ENCODE measurements around the gene SUSD3. TPM values are rescaled to one million over a fixed set of nuclear protein-coding genes. Genes with fewer than 3 reads are reported as not detected.
"Not testable (repeated sequence)": the region's sequence is repeated elsewhere in the genome, so short reads cannot be mapped to it uniquely, and the experiment has no call there.

The SUSD3 gene
- total RNA-seq, 2 donors from 2014 or later: 0.67 to 3.3 TPM

- no peaks in the 10 kb centered on the region for H3K9me3 Mint-ChIP-seq
- H3K27me3 Mint-ChIP-seq: peaks cover 0 to 2% of the 10 kb centered on the region in 2 donors
- DNase-seq (ENCODE audit: low spot score): peak; percentile 91
- peak; percentile 41 to 52 for ATAC-seq
- peak overlapping the region; percentile 45 to 82 for H3K27ac Mint-ChIP-seq
- peaks cover 38 to 40% of the 10 kb centered on the region in 2 donors for H3K4me1 Mint-ChIP-seq (ENCODE audit: low read depth in 2 of 2)
- H3K36me3 Mint-ChIP-seq: no peaks in the 10 kb centered on the region
- H3K4me3 Mint-ChIP-seq: peak overlapping the region; percentile 88
Observed at GRCh38 chr9:93098236-93098946, 39.9 kb downstream of the SUSD3 start.

GRCh38 chr9:93099551-93100275 lies 41.2 kb downstream of the SUSD3 start:
- no peaks in the 10 kb centered on the region for H3K27me3 Mint-ChIP-seq
- no peaks in the 10 kb centered on the region for H3K9me3 Mint-ChIP-seq
- H3K27ac Mint-ChIP-seq: peak overlapping the region in 1 of 2 donors; percentile 12
- peak; percentile 55 for DNase-seq (ENCODE audit: low spot score)
- no peak for ATAC-seq
- H3K4me3 Mint-ChIP-seq: no peak overlapping the region
- H3K4me1 Mint-ChIP-seq (ENCODE audit: low read depth in 2 of 2): peaks cover 28 to 30% of the 10 kb centered on the region in 2 donors
- H3K36me3 Mint-ChIP-seq: peaks cover 7% of the 10 kb centered on the region

GRCh38 chr9:93100276-93100636 lies 41.8 kb downstream of the SUSD3 start:
- Mint-ChIP-seq H3K9me3 (no peaks in the 10 kb centered on the region), H3K4me3 (peak overlapping the region; percentile 3), H3K4me1 (ENCODE audit: low read depth in 2 of 2) (peaks cover 24 to 28% of the 10 kb centered on the region in 2 donors), H3K36me3 (peaks cover 12% of the 10 kb centered on the region), H3K27ac (no peak overlapping the region), H3K27me3 (no peaks in the 10 kb centered on the region)
- ATAC-seq (no peak), DNase-seq (ENCODE audit: low spot score) (no peak)

- DNase-seq (ENCODE audit: low spot score); H3K27ac Mint-ChIP-seq; ATAC-seq; H3K9me3 Mint-ChIP-seq; H3K4me3 Mint-ChIP-seq; H3K27me3 Mint-ChIP-seq: not testable (repeated sequence)
- H3K4me1 Mint-ChIP-seq (ENCODE audit: low read depth in 2 of 2): peaks cover 24 to 28% of the 10 kb centered on the region in 2 donors
- peaks cover 12% of the 10 kb centered on the region for H3K36me3 Mint-ChIP-seq
Observed at GRCh38 chr9:93101086-93101485, 42.6 kb downstream of the SUSD3 start.

- Mint-ChIP-seq H3K27ac (no peak overlapping the region), H3K4me1 (ENCODE audit: low read depth in 2 of 2) (peaks cover 14 to 23% of the 10 kb centered on the region in 2 donors), H3K9me3 (no peaks in the 10 kb centered on the region), H3K4me3 (no peak overlapping the region), H3K36me3 (peaks cover 12% of the 10 kb centered on the region), H3K27me3 (no peaks in the 10 kb centered on the region)
- ATAC-seq (no peak), DNase-seq (ENCODE audit: low spot score) (no peak)
Observed at GRCh38 chr9:93105620-93106019, 47.1 kb downstream of the SUSD3 start.

- ATAC-seq (no peak), DNase-seq (ENCODE audit: low spot score) (peak; percentile 48)
- no peaks in the 10 kb centered on the region for H3K9me3 Mint-ChIP-seq
- peak overlapping the region in 1 of 2 donors; percentile 57 for H3K27ac Mint-ChIP-seq
- H3K4me3 Mint-ChIP-seq: no peak overlapping the region
- peaks cover 14 to 30% of the 10 kb centered on the region in 2 donors for H3K4me1 Mint-ChIP-seq (ENCODE audit: low read depth in 2 of 2)
- no peaks in the 10 kb centered on the region for H3K27me3 Mint-ChIP-seq
- H3K36me3 Mint-ChIP-seq: peaks cover 16% of the 10 kb centered on the region
Observed at GRCh38 chr9:93107151-93107824, 48.8 kb downstream of the SUSD3 start.

GRCh38 chr9:93107825-93108161 lies 49.3 kb downstream of the SUSD3 start:
- H3K4me1 Mint-ChIP-seq (ENCODE audit: low read depth in 2 of 2): peaks cover 14 to 30% of the 10 kb centered on the region in 2 donors
- peaks cover 16% of the 10 kb centered on the region for H3K36me3 Mint-ChIP-seq
- H3K27me3 Mint-ChIP-seq: no peaks in the 10 kb centered on the region
- H3K27ac Mint-ChIP-seq: peak overlapping the region in 1 of 2 donors; percentile 57
- ATAC-seq: no peak
- DNase-seq (ENCODE audit: low spot score): peak; percentile 29
- no peaks in the 10 kb centered on the region for H3K9me3 Mint-ChIP-seq
- H3K4me3 Mint-ChIP-seq: no peak overlapping the region

GRCh38 chr9:93108291-93109041 lies 50.0 kb downstream of the SUSD3 start:
- Mint-ChIP-seq H3K4me1 (ENCODE audit: low read depth in 2 of 2) (peaks cover 14 to 27% of the 10 kb centered on the region in 2 donors), H3K4me3 (no peak overlapping the region), H3K9me3 (no peaks in the 10 kb centered on the region), H3K36me3 (peaks cover 16% of the 10 kb centered on the region), H3K27me3 (no peaks in the 10 kb centered on the region), H3K27ac (peak overlapping the region in 1 of 2 donors; percentile 68)
- ATAC-seq: peak; percentile 58 to 61
- DNase-seq (ENCODE audit: low spot score): peak; percentile 44

- H3K4me1 Mint-ChIP-seq (ENCODE audit: low read depth in 2 of 2): peaks cover 20 to 32% of the 10 kb centered on the region in 2 donors
- peaks cover 4% of the 10 kb centered on the region for H3K36me3 Mint-ChIP-seq
- no peak overlapping the region for H3K4me3 Mint-ChIP-seq
- no peaks in the 10 kb centered on the region for H3K9me3 Mint-ChIP-seq
- peak overlapping the region in 1 of 2 donors; percentile 68 for H3K27ac Mint-ChIP-seq
- H3K27me3 Mint-ChIP-seq: no peaks in the 10 kb centered on the region
- peak; percentile 60 for DNase-seq (ENCODE audit: low spot score)
- no peak for ATAC-seq
Observed at GRCh38 chr9:93110311-93110855, 51.9 kb downstream of the SUSD3 start.

- peaks cover 4% of the 10 kb centered on the region for H3K36me3 Mint-ChIP-seq
- H3K9me3 Mint-ChIP-seq: no peaks in the 10 kb centered on the region
- no peaks in the 10 kb centered on the region for H3K27me3 Mint-ChIP-seq
- no peak overlapping the region for H3K4me3 Mint-ChIP-seq
- ATAC-seq: no peak
- H3K4me1 Mint-ChIP-seq (ENCODE audit: low read depth in 2 of 2): peaks cover 20 to 32% of the 10 kb centered on the region in 2 donors
- DNase-seq (ENCODE audit: low spot score): no peak
- H3K27ac Mint-ChIP-seq: no peak overlapping the region
Observed at GRCh38 chr9:93111001-93111370, 52.5 kb downstream of the SUSD3 start.

- no peaks in the 10 kb centered on the region for H3K27me3 Mint-ChIP-seq
- H3K9me3 Mint-ChIP-seq: no peaks in the 10 kb centered on the region
- peaks cover 20 to 32% of the 10 kb centered on the region in 2 donors for H3K4me1 Mint-ChIP-seq (ENCODE audit: low read depth in 2 of 2)
- ATAC-seq (peak; percentile 62 to 63), DNase-seq (ENCODE audit: low spot score) (peak; percentile 61)
- peaks cover 4% of the 10 kb centered on the region for H3K36me3 Mint-ChIP-seq
- H3K27ac Mint-ChIP-seq: no peak overlapping the region
- no peak overlapping the region for H3K4me3 Mint-ChIP-seq
Observed at GRCh38 chr9:93111371-93112115, 53.0 kb downstream of the SUSD3 start.

GRCh38 chr9:93112116-93112863 lies 53.8 kb downstream of the SUSD3 start:
- H3K27ac Mint-ChIP-seq: no peak overlapping the region
- peaks cover 4% of the 10 kb centered on the region for H3K36me3 Mint-ChIP-seq
- DNase-seq (ENCODE audit: low spot score): peak; percentile 54
- no peak overlapping the region for H3K4me3 Mint-ChIP-seq
- H3K9me3 Mint-ChIP-seq: no peaks in the 10 kb centered on the region
- no peak for ATAC-seq
- peaks cover 15 to 28% of the 10 kb centered on the region in 2 donors for H3K4me1 Mint-ChIP-seq (ENCODE audit: low read depth in 2 of 2)
- H3K27me3 Mint-ChIP-seq: no peaks in the 10 kb centered on the region
